ENCODE data around the gene BDNF.
"Not testable (repeated sequence)": the region's sequence is repeated elsewhere in the genome, so short reads cannot be mapped to it uniquely, and the experiment has no call there.

BDNF gene

DNA sequence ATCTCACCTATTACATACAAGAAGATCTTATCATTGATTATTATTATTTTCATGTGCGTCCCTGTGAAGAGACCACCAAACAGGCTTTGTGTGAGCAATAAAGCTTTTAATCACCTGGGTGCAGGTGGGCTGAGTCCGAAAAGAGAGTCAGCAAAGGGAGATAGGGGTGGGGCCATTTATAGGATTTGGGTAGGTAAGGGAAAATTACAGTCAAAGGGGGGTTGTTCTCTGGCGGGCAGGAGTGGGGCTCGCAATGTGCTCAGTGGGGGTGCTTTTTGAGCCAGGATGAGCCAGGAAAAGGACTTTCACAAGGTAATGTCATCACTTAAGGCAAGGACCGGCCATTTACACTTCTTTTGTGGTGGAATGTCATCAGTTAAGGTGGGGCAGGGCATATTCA is 71.2 kb downstream of the BDNF start:
- not testable (repeated sequence) for H3K79me2 ChIP-seq (ENCODE audit: insufficient read depth, low read length); H3K27me3 ChIP-seq (ENCODE audit: insufficient read depth, low read length, poor library complexity, severe bottlenecking); H3K9me2 ChIP-seq (replicated peaks; ENCODE audit: low read depth, low read length); H4K20me1 ChIP-seq (ENCODE audit: insufficient read depth, low read length, poor library complexity, severe bottlenecking); H3K4me1 ChIP-seq (ENCODE audit: insufficient read depth, low read length, poor library complexity, severe bottlenecking); H3K4me2 ChIP-seq (ENCODE audit: low read depth, low read length, poor library complexity, severe bottlenecking); H3K36me3 ChIP-seq (ENCODE audit: insufficient read depth, low read length); H3K9me3 ChIP-seq (ENCODE audit: insufficient read depth, low read depth, low read length); H3K9ac ChIP-seq (ENCODE audit: low read depth, low read length, poor library complexity, severe bottlenecking); H3F3A ChIP-seq (ENCODE audit: low read depth); H2AFZ ChIP-seq (ENCODE audit: low read length); H3K4me3 ChIP-seq (ENCODE audit: low read length, poor library complexity, severe bottlenecking)

DNA sequence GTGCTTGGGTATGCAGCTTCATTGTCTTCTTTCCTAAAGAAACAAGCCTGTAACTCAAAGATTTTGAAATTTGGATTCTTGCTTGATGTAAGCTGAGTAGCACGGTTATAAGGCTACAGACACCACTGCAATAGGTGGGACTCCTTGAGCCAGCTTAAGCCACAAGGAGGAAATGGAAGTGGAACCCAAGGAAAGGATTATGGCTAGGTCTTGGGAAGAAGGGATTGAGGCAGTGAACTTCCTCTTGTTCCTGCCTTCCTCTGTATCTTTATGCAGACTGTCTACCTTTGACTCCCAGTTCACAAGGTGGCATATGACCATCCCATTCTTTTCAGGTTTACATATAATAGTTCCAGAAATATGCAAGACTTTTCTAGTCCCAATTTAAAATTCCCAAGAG is 72.3 kb downstream of the BDNF start:
- Histone ChIP-seq H4K20me1 (ENCODE audit: insufficient read depth, low read length, poor library complexity, severe bottlenecking) (no peaks in the 10 kb centered on the region), H3K9me3 (ENCODE audit: insufficient read depth, low read depth, low read length) (no peaks in the 10 kb centered on the region), H2AFZ (ENCODE audit: low read length) (no peak overlapping the region), H3K9ac (ENCODE audit: low read depth, low read length, poor library complexity, severe bottlenecking) (no peak overlapping the region), H3K27me3 (ENCODE audit: insufficient read depth, low read length, poor library complexity, severe bottlenecking) (no peaks in the 10 kb centered on the region), H3K79me2 (ENCODE audit: insufficient read depth, low read length) (no peaks in the 10 kb centered on the region), H3K4me1 (ENCODE audit: insufficient read depth, low read length, poor library complexity, severe bottlenecking) (peaks cover 6% of the 10 kb centered on the region), H3K4me2 (ENCODE audit: low read depth, low read length, poor library complexity, severe bottlenecking) (no peak overlapping the region), H3K9me2 (replicated peaks; ENCODE audit: low read depth, low read length) (no peaks in the 10 kb centered on the region), H3K4me3 (ENCODE audit: low read length, poor library complexity, severe bottlenecking) (no peak overlapping the region), H3F3A (ENCODE audit: low read depth) (no peaks in the 10 kb centered on the region), H3K36me3 (ENCODE audit: insufficient read depth, low read length) (no peaks in the 10 kb centered on the region)
- TF ChIP-seq, protein P1, sequence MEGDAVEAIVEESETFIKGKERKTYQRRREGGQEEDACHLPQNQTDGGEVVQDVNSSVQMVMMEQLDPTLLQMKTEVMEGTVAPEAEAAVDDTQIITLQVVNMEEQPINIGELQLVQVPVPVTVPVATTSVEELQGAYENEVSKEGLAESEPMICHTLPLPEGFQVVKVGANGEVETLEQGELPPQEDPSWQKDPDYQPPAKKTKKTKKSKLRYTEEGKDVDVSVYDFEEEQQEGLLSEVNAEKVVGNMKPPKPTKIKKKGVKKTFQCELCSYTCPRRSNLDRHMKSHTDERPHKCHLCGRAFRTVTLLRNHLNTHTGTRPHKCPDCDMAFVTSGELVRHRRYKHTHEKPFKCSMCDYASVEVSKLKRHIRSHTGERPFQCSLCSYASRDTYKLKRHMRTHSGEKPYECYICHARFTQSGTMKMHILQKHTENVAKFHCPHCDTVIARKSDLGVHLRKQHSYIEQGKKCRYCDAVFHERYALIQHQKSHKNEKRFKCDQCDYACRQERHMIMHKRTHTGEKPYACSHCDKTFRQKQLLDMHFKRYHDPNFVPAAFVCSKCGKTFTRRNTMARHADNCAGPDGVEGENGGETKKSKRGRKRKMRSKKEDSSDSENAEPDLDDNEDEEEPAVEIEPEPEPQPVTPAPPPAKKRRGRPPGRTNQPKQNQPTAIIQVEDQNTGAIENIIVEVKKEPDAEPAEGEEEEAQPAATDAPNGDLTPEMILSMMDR (conservative IDR thresholded peaks at IDR 0.05; ENCODE audit: low read length) = no peak
- no peak for TF ChIP-seq EZH2phosphoT487 (IDR thresholded peaks at IDR 0.05; ENCODE audit: borderline replicate concordance)

DNA sequence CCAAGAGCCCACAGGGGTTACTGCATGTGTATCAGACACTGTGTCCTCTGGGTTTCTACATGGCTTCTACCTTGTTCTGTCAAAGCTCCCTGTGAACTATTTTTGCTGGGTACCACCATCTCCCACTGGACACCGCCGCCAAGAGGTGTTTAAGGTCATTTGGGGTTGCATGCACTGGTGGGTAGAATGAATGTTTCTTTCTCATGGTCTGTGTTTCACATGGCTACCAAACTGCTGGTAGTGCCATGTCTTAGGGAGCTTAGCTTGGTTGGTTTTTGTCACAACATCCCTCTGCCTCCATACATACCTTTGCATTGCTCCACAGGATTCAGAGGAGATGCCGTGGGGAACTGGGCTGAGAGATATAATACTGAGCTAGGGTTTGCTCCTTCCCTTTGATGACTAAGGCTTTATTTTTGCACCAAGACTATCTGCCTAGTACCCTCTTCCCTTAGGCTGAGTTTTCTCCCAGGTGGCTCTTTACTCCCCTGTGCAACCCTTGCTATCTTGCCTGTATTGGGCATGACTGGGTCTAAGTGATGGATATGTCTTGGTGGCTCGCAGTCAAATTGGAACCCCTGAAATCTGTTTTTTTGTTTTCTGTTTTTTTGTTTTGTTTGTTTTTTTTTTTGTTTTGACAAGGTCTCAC is 73.2 kb downstream of the BDNF start:
- H3K36me3 ChIP-seq (ENCODE audit: insufficient read depth, low read length) = no peaks in the 10 kb centered on the region
- H3F3A ChIP-seq (ENCODE audit: low read depth) = no peaks in the 10 kb centered on the region
- peaks cover 6% of the 10 kb centered on the region for H3K4me1 ChIP-seq (ENCODE audit: insufficient read depth, low read length, poor library complexity, severe bottlenecking)
- no peak overlapping the region for H3K4me3 ChIP-seq (ENCODE audit: low read length, poor library complexity, severe bottlenecking)
- TF ChIP-seq, protein P1 (conservative IDR thresholded peaks at IDR 0.05; ENCODE audit: low read length) = no peak
- no peak for TF ChIP-seq EZH2phosphoT487 (IDR thresholded peaks at IDR 0.05; ENCODE audit: borderline replicate concordance)
- no peaks in the 10 kb centered on the region for H4K20me1 ChIP-seq (ENCODE audit: insufficient read depth, low read length, poor library complexity, severe bottlenecking)
- H3K9me2 ChIP-seq (replicated peaks; ENCODE audit: low read depth, low read length) = no peaks in the 10 kb centered on the region
- H3K79me2 ChIP-seq (ENCODE audit: insufficient read depth, low read length) = no peaks in the 10 kb centered on the region
- H3K4me2 ChIP-seq (ENCODE audit: low read depth, low read length, poor library complexity, severe bottlenecking) = no peak overlapping the region
- no peak overlapping the region for H2AFZ ChIP-seq (ENCODE audit: low read length)
- H3K9me3 ChIP-seq (ENCODE audit: insufficient read depth, low read depth, low read length) = no peaks in the 10 kb centered on the region
- H3K9ac ChIP-seq (ENCODE audit: low read depth, low read length, poor library complexity, severe bottlenecking) = no peak overlapping the region
- no peaks in the 10 kb centered on the region for H3K27me3 ChIP-seq (ENCODE audit: insufficient read depth, low read length, poor library complexity, severe bottlenecking)

DNA sequence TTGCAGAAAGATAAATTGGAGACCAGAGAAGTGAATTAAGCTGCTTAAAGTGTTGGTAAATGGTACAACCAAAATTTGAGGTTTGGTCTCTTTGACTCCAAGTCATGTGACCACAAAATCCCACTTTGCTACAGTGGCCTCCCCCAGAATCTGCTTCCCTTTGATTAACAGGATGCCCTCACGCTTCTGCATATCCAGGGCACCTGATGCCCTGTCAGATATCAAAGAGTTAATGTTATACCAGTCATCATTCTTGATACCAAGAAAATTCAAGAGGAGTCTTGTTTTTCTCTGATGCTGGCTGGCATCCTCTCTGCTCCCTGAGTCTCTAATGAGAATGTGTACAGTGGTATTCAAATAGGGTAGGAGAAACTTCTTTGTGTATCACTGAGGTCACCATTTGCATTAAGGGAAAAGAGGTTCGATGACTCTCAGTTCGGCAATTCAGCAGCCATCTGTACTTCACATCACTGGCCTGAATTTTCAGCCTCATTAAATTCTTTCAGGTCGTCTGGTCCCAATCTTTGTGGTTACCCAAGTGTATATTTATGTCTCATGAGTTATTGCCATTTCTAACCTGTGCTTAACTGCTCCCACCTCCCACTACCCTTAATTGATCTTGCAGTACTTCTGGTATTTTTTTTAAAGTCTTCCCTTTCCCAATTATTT is 73.9 kb downstream of the BDNF start:
- Histone ChIP-seq H3K27me3 (ENCODE audit: insufficient read depth, low read length, poor library complexity, severe bottlenecking) (no peaks in the 10 kb centered on the region), H3K9me3 (ENCODE audit: insufficient read depth, low read depth, low read length) (no peaks in the 10 kb centered on the region), H3K4me3 (ENCODE audit: low read length, poor library complexity, severe bottlenecking) (no peak overlapping the region), H4K20me1 (ENCODE audit: insufficient read depth, low read length, poor library complexity, severe bottlenecking) (no peaks in the 10 kb centered on the region), H3K4me2 (ENCODE audit: low read depth, low read length, poor library complexity, severe bottlenecking) (no peak overlapping the region), H3K9me2 (replicated peaks; ENCODE audit: low read depth, low read length) (no peaks in the 10 kb centered on the region), H3K9ac (ENCODE audit: low read depth, low read length, poor library complexity, severe bottlenecking) (no peak overlapping the region), H3K79me2 (ENCODE audit: insufficient read depth, low read length) (no peaks in the 10 kb centered on the region), H3K4me1 (ENCODE audit: insufficient read depth, low read length, poor library complexity, severe bottlenecking) (peaks cover 6% of the 10 kb centered on the region), H3K36me3 (ENCODE audit: insufficient read depth, low read length) (no peaks in the 10 kb centered on the region), H3F3A (ENCODE audit: low read depth) (no peaks in the 10 kb centered on the region), H2AFZ (ENCODE audit: low read length) (no peak overlapping the region)
- TF ChIP-seq EZH2phosphoT487 (IDR thresholded peaks at IDR 0.05; ENCODE audit: borderline replicate concordance) = no peak
- TF ChIP-seq, protein P1 (conservative IDR thresholded peaks at IDR 0.05; ENCODE audit: low read length) = no peak
